GM12878 (cell line): ENCODE measurements around the gene CCDC74B.
"Not testable (repeated sequence)": the region's sequence is repeated elsewhere in the genome, so short reads cannot be mapped to it uniquely, and the experiment has no call there.

Source experiments
- CTCF ChIP-seq, 3 experiments: IDR thresholded peaks in 2 of 3; conservative IDR thresholded peaks in 1 of 3; 2 replicates each; pipeline ENCODE4 v1.5.1; 2011; ENCODE audit warnings: low read depth in 3 of 3, low read length in 3 of 3, mild to moderate bottlenecking in 3 of 3, control low read depth in 2 of 3, moderate library complexity in 2 of 3, inconsistent platforms in 1 of 3, mixed read lengths in 1 of 3; ENCODE audit not compliant: control insufficient read depth in 2 of 3, insufficient read depth in 1 of 3; ENCODE audit errors: extremely low read depth in 1 of 3
- HDAC2 ChIP-seq: fragments of 200-600 bp; sonication (generic); IDR thresholded peaks from 2 replicates; pipeline ENCODE4 v1.6.1; 2017
- KDM1A ChIP-seq: fragments of 200-600 bp; sonication (generic); IDR thresholded peaks from 2 replicates; pipeline ENCODE4 v1.6.1; 2016; ENCODE audit warnings: borderline replicate concordance
- NFXL1 ChIP-seq: fragments of 450-650 bp; IDR thresholded peaks from 2 replicates; pipeline ENCODE4 v1.6.1; 2017; ENCODE audit warnings: antibody characterized with exemption, mild to moderate bottlenecking, borderline replicate concordance
- PKNOX1 ChIP-seq: fragments of 450-650 bp; IDR thresholded peaks from 2 replicates; pipeline ENCODE4 v1.6.1; 2016; ENCODE audit warnings: mild to moderate bottlenecking
- RBBP5 ChIP-seq: fragments of 200-600 bp; sonication (generic); conservative IDR thresholded peaks from 2 replicates; pipeline ENCODE4 v1.6.1; 2016
- SRF ChIP-seq, 2 experiments: IDR thresholded peaks; 2 replicates each; pipeline ENCODE4 v1.6.1; 2011; ENCODE audit warnings: low read depth in 2 of 2, low read length in 2 of 2, mild to moderate bottlenecking in 1 of 2, moderate library complexity in 1 of 2
- TAF1 ChIP-seq: IDR thresholded peaks from 2 replicates; pipeline ENCODE4 v1.6.1; 2011; ENCODE audit warnings: mild to moderate bottlenecking, low read depth, low read length, borderline replicate concordance
- YY1 ChIP-seq: IDR thresholded peaks from 2 replicates; pipeline ENCODE4 v1.6.1; 2011; ENCODE audit warnings: low read depth, mild to moderate bottlenecking, low read length
- ZBTB11 ChIP-seq: fragments of 450-650 bp; formaldehyde crosslinking; IDR thresholded peaks from 2 replicates; pipeline ENCODE4 v1.5.0; 2022; ENCODE audit warnings: mild to moderate bottlenecking, missing genetic modification characterization

- TF ChIP-seq RBBP5; NFXL1; YY1; KDM1A; TAF1; CTCF (IDR thresholded peaks at IDR 0.05 in 2 of 3, conservative IDR thresholded peaks at IDR 0.05 in 1 of 3; ENCODE audit: control insufficient read depth in 2 of 3, extremely low read depth in 1 of 3, insufficient read depth in 1 of 3, low read depth in 3 of 3, low read length in 3 of 3); HDAC2; PKNOX1; ZBTB11 (CRISPR knock-in tag); SRF (IDR thresholded peaks at IDR 0.05; ENCODE audit: low read depth in 2 of 2, low read length in 2 of 2): not testable (repeated sequence)
Measured at GRCh38 chr2:130142396-130143265, 2.3 kb downstream of the CCDC74B start.
